ENCODE data around the gene DENND1A. TPM values are rescaled to one million over a fixed set of nuclear protein-coding genes. Genes with fewer than 3 reads are reported as not detected.

Gene DENND1A
- total RNA-seq, 2 donors from 2014 or later: 18.9 to 26.8 TPM

- TF ChIP-seq CTCF (IDR thresholded peaks at IDR 0.05) (no peak), POLR2A (IDR thresholded peaks at IDR 0.05) (no peak), POLR2AphosphoS5 (IDR thresholded peaks at IDR 0.05) (no peak)
- H3K9me3 ChIP-seq: no peaks in the 10 kb centered on the region
- H3K27ac ChIP-seq: no peak overlapping the region
- H3K4me1 ChIP-seq (replicated peaks): no peaks in the 10 kb centered on the region
- H3K27me3 ChIP-seq (replicated peaks; ENCODE audit: insufficient read depth): no peaks in the 10 kb centered on the region
- WGBS: 90% methylated on average over 1 of the region's 1 CpG
- no peaks in the 10 kb centered on the region for H3K36me3 ChIP-seq
- intact Hi-C loops (cut with DNase I): no loop called here
- no peak for DNase-seq (ENCODE audit: low spot score)
- H3K4me3 ChIP-seq: no peak overlapping the region
Measured at GRCh38 chr9:123712399-123712798, 217.5 kb downstream of the DENND1A start.

- H3K27me3 ChIP-seq (replicated peaks; ENCODE audit: insufficient read depth): no peaks in the 10 kb centered on the region
- no peak overlapping the region for H3K27ac ChIP-seq
- no peak for DNase-seq (ENCODE audit: low spot score)
- intact Hi-C loops (cut with DNase I): no loop called here
- no peak overlapping the region for H3K4me3 ChIP-seq
- 94% methylated on average over 1 of the region's 1 CpG for WGBS
- no peaks in the 10 kb centered on the region for H3K4me1 ChIP-seq (replicated peaks)
- TF ChIP-seq CTCF (IDR thresholded peaks at IDR 0.05) (no peak), POLR2AphosphoS5 (IDR thresholded peaks at IDR 0.05) (no peak)
- H3K9me3 ChIP-seq: no peaks in the 10 kb centered on the region
- H3K36me3 ChIP-seq: no peaks in the 10 kb centered on the region
Measured at GRCh38 chr9:123710299-123710698, 219.6 kb downstream of the DENND1A start.

GRCh38 chr9:123702483-123702882 lies 227.4 kb downstream of the DENND1A start:
- H3K4me1 ChIP-seq (replicated peaks): no peaks in the 10 kb centered on the region
- TF ChIP-seq POLR2AphosphoS5 (IDR thresholded peaks at IDR 0.05) (no peak), CTCF (IDR thresholded peaks at IDR 0.05) (no peak), POLR2A (IDR thresholded peaks at IDR 0.05) (no peak)
- 95% methylated on average over 1 of the region's 1 CpG for WGBS
- no peak overlapping the region for H3K4me3 ChIP-seq
- H3K27ac ChIP-seq: no peak overlapping the region
- H3K9me3 ChIP-seq: no peaks in the 10 kb centered on the region
- intact Hi-C loops (cut with DNase I): no loop called here
- no peaks in the 10 kb centered on the region for H3K27me3 ChIP-seq (replicated peaks; ENCODE audit: insufficient read depth)
- H3K36me3 ChIP-seq: no peaks in the 10 kb centered on the region
- DNase-seq (ENCODE audit: low spot score): no peak

GRCh38 chr9:123697686-123698085 lies 232.2 kb downstream of the DENND1A start:
- H3K9me3 ChIP-seq: no peaks in the 10 kb centered on the region
- no peaks in the 10 kb centered on the region for H3K27me3 ChIP-seq (replicated peaks; ENCODE audit: insufficient read depth)
- WGBS: 92% methylated on average over 2 of the region's 2 CpGs
- no peak overlapping the region for H3K27ac ChIP-seq
- H3K36me3 ChIP-seq: no peaks in the 10 kb centered on the region
- DNase-seq (ENCODE audit: low spot score): no peak
- no peak overlapping the region for H3K4me3 ChIP-seq
- intact Hi-C loops (cut with DNase I): no loop called here
- H3K4me1 ChIP-seq (replicated peaks): no peaks in the 10 kb centered on the region
- TF ChIP-seq CTCF (IDR thresholded peaks at IDR 0.05) (no peak), POLR2AphosphoS5 (IDR thresholded peaks at IDR 0.05) (no peak), POLR2A (IDR thresholded peaks at IDR 0.05) (no peak)

- intact Hi-C loops (cut with DNase I): no loop called here
- TF ChIP-seq POLR2A (IDR thresholded peaks at IDR 0.05) (no peak), POLR2AphosphoS5 (IDR thresholded peaks at IDR 0.05) (no peak), CTCF (IDR thresholded peaks at IDR 0.05) (no peak)
- DNase-seq (ENCODE audit: low spot score): no peak
- H3K27ac ChIP-seq: no peak overlapping the region
- no peaks in the 10 kb centered on the region for H3K9me3 ChIP-seq
- H3K36me3 ChIP-seq: no peaks in the 10 kb centered on the region
- no peaks in the 10 kb centered on the region for H3K27me3 ChIP-seq (replicated peaks; ENCODE audit: insufficient read depth)
- no peak overlapping the region for H3K4me3 ChIP-seq
- H3K4me1 ChIP-seq (replicated peaks): no peaks in the 10 kb centered on the region
- 90% methylated on average over 4 of the region's 4 CpGs for WGBS
Measured at GRCh38 chr9:123696476-123696875, 233.4 kb downstream of the DENND1A start.
